Measurements from ENCODE around the gene SPPL2B. TPM values are rescaled to one million over a fixed set of nuclear protein-coding genes. Genes with fewer than 3 reads are reported as not detected.

The SPPL2B gene
- total RNA-seq, 1 experiment from 2014 or later, result 73.7 TPM

- peaks cover 34% of the 10 kb centered on the region for H3K27me3 Mint-ChIP-seq (ENCODE audit: low read depth)
- H4K8ac ChIP-seq (replicated peaks; ENCODE audit: insufficient read length, low read depth, low read length), result no peak overlapping the region
- H3K9me3 ChIP-seq (ENCODE audit: control insufficient read depth, low read depth, low read length), result no peaks in the 10 kb centered on the region
- no peaks in the 10 kb centered on the region for H3K36me3 Mint-ChIP-seq (ENCODE audit: insufficient read depth in 1 of 3, low read depth in 3 of 3)
- H2AK5ac ChIP-seq (ENCODE audit: insufficient read length, low read length), result no peak overlapping the region
- no peak overlapping the region for H3K14ac ChIP-seq (ENCODE audit: insufficient read depth, low read length)
- no peak for TF ChIP-seq CTCF (conservative IDR thresholded peaks at IDR 0.05)
- H4K91ac ChIP-seq (ENCODE audit: insufficient read length, low read depth, low read length), result no peak overlapping the region
- H2BK20ac ChIP-seq (ENCODE audit: low read depth, low read length, poor library complexity, severe bottlenecking), result no peak overlapping the region
- H4K5ac ChIP-seq (ENCODE audit: insufficient read length, low read depth, low read length), result no peak overlapping the region
- no peaks in the 10 kb centered on the region; the same call in 1 of the 2 replicates for H3K27me3 ChIP-seq (ENCODE audit: insufficient read depth, low read length)
- H2BK12ac ChIP-seq (ENCODE audit: insufficient read length, low read depth, low read length), result no peak overlapping the region
- no peaks in the 10 kb centered on the region for H3K4me1 ChIP-seq (ENCODE audit: insufficient read depth, low read length)
- no peak overlapping the region for H3K23ac ChIP-seq (ENCODE audit: insufficient read length, low read depth, low read length)
- no peak overlapping the region for H3K18ac ChIP-seq (ENCODE audit: insufficient read length, low read depth, low read length)
- no peak overlapping the region for H2BK120ac ChIP-seq (ENCODE audit: low read depth, low read length, poor library complexity, severe bottlenecking)
- H3K23me2 ChIP-seq (ENCODE audit: insufficient read length, low read depth, low read length, poor library complexity, severe bottlenecking), result no peaks in the 10 kb centered on the region
- H2BK15ac ChIP-seq (ENCODE audit: low read depth, low read length), result no peak overlapping the region
- no peak overlapping the region for H3K27ac ChIP-seq (ENCODE audit: insufficient read length, low read depth, low read length)
- no peak overlapping the region for H3K4ac ChIP-seq (ENCODE audit: low read depth, low read length)
- H3K79me1 ChIP-seq (ENCODE audit: insufficient read depth, low read depth, low read length, poor library complexity, severe bottlenecking), result no peaks in the 10 kb centered on the region
- H2BK5ac ChIP-seq (ENCODE audit: insufficient read length, low read length), result no peak overlapping the region
- no CpG with 5 or more reads among the region's 15 CpGs for WGBS (ENCODE audit: extremely low coverage, insufficient read length, low lambda C conversion rate)
- H3K27ac Mint-ChIP-seq, result no peak overlapping the region
- H3T11ph ChIP-seq (ENCODE audit: low read length), result no peak overlapping the region
- no peak overlapping the region for H3K4me2 ChIP-seq (ENCODE audit: insufficient read depth, insufficient read length, low read length)
- no peaks in the 10 kb centered on the region for H3K9me3 Mint-ChIP-seq
- no peak overlapping the region for H3K4me3 Mint-ChIP-seq
- H3K9ac ChIP-seq (ENCODE audit: extremely low read depth, insufficient read length, low read length), result no peak overlapping the region
- no peak overlapping the region for H2AFZ ChIP-seq (ENCODE audit: low read length)
- H4K20me1 ChIP-seq (ENCODE audit: control insufficient read depth, insufficient read depth, insufficient read length), result no peaks in the 10 kb centered on the region
- DNase-seq, result no peak
- H3K79me2 ChIP-seq (ENCODE audit: insufficient read depth, low read length), result no peaks in the 10 kb centered on the region
- H3K56ac ChIP-seq (ENCODE audit: insufficient read length, low read depth, low read length), result no peak overlapping the region
- H3K4me1 Mint-ChIP-seq, result peaks cover 5% of the 10 kb centered on the region in 2 experiments
These were observed 34.5 kb downstream of the SPPL2B start for GRCh38 chr19:2362970-2363300.

All from H9 (cell line).